T-helper 2 cell treated with Interferon-gamma antibody and Interleukin-4, amounts not matched to agents 100 ng/mL and 5 ng/mL, for 36 hours (primary cell): Measurements from ENCODE around the gene PARD3. TPM values are rescaled to one million over a fixed set of nuclear protein-coding genes. Genes with fewer than 3 reads are reported as not detected.

ENCODE experiments used
- intact Hi-C: fragments of 100-400 bp; cut with micrococcal nuclease; formaldehyde crosslinking; loops from one replicate; pipeline ENCODE4 v1.15.1; 2023
- total RNA-seq: library from RNA; stranded (reverse); gene quantifications from 2 replicates; pipeline ENCODE4 v1.2.3, GENCODE V29; 2022

PARD3 gene
- total RNA-seq, 1 donor from 2014 or later: 0.64 TPM

DNA sequence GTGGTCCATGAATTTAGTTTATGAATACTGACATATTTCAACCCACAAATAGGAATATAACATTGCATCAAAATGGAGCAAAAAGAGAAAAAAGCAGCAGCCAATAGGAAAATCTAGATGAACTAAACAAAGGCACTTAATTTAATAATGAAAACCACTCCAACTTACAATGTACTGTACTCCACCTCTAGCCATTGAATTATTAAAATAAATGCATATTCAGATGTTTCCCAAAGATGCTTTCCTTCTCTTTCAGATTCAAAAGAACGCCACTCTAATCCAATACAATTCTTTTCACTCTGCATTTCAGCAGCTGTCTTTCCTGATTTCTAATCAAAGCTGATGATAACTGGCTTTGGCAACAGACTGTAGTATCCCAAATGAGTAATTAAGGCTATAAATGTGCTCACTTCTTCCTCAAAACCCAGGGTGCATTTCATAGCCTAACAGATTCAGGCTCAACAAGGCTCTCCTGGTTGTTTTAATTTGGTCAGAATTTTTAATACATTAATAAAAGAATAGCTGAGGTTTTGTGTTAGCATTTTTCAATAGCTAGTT is 577.1 kb downstream of the PARD3 start:
- intact Hi-C loops: no loop called here

DNA sequence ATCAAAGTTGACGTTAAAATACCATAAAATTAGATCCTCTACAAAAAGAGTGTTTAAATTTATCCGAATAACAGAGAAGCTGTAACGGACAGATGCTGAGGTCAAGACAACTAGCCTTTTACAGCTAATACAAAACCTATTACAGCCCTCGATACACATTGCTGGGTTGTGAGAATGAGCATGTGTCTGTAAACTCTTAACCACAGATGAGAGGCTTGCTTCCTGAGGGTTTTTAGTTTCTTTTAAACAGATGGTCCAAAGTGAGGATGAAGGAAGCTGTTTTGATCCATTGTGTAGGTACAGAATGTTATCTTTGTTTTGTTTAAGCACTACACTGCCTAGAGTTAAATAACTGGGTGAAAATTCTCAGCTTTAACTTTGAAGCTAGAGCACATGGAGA is 578.2 kb downstream of the PARD3 start:
- intact Hi-C loops: no loop called here

- intact Hi-C loops: no loop called here
These were observed 579.8 kb downstream of the PARD3 start for GRCh38 chr10:34235164-34235832.

DNA sequence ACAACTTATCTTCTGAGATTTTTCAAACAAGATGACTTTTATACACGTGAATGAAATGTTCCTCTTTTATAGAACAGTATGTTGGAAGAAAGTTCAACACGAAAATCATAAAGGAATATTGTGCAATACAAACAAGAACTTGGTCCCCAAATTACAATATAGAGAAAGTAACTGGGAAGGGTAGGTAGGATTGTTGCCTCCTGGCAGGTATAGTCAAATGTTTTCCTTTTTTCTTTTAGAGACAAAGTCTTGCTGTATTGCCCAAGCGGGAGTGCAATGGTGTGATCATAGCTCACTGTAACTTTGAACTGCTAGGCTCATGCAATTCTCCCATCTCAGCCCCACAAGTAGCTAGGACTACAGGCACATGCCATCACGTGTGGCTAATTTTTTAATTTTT is 582.6 kb downstream of the PARD3 start:
- intact Hi-C loops: no loop called here

- intact Hi-C loops: no loop called here
These were observed 583.5 kb downstream of the PARD3 start for GRCh38 chr10:34231441-34232180.

- intact Hi-C loops: no loop called here
These were observed 585.2 kb downstream of the PARD3 start for GRCh38 chr10:34229917-34230316.

GRCh38 chr10:34228066-34228465 is 587.0 kb downstream of the PARD3 start:
- intact Hi-C loops: no loop called here

DNA sequence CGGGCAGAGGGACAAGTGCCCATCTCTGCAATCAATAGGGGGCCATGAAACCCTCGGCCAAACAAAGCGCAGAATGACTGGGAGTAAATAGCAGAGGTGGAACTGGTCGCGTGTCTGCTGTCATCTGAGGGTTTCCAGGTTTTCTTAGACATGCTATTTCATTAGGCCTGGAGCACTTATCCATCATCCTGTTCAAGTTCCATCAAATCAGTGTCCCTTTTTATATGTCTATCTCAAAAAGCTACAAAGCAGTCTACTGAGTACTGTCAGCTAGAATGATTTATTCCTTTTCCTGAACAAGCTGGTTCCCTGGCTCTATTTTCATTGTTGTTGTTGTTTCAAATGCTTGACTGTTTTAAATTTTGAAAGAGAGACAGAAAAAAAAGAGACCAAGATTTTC is 590.5 kb downstream of the PARD3 start:
- intact Hi-C loops: no loop called here

DNA sequence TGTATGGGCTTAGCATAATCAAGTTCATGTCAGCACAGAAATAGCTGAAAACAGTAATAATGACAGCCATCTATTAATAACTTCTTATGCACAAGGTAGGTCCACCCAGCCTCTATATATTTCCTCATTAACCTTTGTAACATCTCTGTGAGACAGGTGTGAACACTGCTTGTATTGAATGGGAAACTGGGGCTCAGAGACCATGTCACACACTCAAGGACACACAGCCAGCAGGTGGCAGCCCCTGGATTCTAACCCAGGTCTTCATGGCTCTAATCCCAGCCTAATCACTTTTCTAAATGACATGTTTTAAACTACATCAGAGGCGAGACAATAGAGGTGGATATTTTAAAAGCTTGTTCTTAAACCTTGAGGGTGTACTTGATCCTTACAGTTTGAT is 591.4 kb downstream of the PARD3 start:
- intact Hi-C loops: no loop called here

DNA sequence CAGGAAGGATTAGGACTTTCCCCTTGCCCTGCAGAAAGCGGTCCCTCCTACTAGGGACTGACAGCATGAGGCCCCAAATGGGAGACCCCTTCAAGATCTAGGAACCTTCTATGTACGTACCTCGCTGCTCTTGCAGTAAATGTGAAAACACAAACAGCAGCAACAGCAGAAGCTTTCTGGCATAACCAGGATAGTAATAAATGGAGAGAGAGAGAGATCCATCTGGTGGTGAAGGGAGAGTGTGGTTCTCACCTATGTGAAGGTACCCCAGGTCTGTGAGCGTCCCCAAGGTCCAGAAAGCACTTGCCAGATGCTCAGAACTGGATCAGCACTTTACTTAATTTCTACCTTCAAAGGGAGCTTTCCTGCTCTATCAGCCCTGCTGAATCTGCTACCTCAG is 592.7 kb downstream of the PARD3 start:
- intact Hi-C loops: no loop called here

GRCh38 chr10:34219753-34220548 is 595.1 kb downstream of the PARD3 start:
- intact Hi-C loops: no loop called here

DNA sequence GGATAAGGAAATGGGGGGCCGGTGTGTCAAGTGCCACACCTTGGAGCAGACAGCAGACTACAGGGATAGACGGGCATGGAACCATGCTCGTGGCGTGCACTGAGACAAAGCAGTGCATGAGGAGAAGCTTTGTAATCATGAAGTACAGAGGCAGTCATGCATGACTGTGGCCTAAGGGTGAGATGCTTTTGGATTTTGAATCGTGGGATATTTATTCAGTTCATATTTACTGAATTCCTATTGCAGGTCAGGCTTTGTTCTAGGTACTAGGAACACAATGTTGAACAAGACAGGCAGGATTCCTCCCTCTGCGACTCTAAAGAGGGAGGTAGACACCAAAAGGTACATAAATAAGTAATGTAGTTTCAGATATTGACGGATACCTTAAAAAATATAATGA is 597.6 kb downstream of the PARD3 start:
- intact Hi-C loops: no loop called here

DNA sequence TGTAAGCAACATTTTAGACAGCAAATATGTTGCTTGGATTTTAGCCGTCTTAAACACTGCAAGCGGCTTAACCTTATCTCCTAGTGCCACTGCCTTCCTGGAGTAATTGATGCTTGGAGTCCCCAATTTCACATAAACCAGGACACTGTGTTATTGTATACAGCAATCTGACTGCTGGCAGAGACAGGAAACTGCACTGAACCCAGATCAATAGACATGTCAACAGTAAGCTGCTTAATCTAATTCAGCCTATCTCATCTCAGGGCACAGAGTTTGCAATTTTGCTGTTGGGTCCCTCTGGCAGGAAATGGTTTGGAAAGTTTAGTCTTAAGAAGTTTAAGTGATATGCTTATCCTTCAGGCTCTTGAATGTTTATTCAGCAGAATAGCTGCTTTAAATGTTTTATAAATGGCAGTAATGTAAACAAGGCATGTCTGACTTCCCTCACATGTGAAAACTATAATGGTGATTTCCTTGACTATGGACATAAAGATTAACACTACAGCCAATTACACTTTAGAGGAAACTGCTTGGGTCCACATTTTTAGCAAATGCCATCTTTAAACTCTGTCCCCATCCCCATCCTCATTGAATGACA is 598.6 kb downstream of the PARD3 start:
- intact Hi-C loops: no loop called here

- intact Hi-C loops: no loop called here
These were observed 601.3 kb downstream of the PARD3 start for GRCh38 chr10:34213805-34214197.

DNA sequence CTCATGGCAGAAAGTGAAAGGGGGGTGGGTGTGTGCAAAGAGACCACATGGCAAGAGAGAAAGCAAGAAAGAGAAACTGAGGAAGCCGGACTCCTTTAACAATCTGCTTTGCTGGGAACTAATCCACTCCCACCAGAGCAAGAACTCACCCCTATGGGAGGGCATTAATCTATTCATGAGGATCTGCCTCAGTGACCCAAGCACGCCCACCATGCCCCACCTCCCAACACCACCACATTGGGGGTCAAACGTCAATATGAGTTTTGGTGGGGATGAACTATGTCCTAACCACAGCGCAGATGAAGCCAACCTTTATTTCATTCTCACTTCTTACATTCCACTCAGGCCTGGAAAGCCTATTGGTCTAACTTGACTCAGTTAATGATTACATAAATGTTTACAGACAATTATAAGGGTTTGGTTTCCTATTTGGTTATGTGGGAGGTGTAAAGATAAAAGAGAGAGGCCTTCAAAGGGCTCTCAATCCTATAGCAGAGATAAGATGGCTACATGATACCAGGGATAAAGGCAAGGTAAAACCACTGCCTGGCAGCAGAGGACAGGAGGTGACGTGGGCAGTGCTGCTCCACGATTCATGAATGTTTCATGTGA is 601.8 kb downstream of the PARD3 start:
- intact Hi-C loops: no loop called here

DNA sequence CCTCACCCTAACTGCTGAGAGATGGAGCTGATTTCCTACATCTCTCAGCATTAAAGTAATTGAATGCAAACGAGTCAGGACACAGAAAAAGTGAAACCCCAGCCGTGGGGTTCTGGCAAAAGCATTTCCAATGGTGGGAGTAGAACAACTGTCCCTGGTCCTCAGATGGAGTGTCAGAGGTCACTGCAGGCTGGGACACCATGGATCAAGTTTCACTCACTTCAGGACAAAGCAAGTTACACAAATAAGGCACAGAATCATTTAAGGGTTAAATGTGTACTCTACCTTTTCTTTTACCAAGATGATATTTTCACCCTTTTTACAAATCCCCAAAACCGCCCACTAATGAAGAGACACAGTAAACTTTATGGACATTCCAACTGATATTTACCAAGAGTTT is 607.8 kb downstream of the PARD3 start:
- intact Hi-C loops: no loop called here

DNA sequence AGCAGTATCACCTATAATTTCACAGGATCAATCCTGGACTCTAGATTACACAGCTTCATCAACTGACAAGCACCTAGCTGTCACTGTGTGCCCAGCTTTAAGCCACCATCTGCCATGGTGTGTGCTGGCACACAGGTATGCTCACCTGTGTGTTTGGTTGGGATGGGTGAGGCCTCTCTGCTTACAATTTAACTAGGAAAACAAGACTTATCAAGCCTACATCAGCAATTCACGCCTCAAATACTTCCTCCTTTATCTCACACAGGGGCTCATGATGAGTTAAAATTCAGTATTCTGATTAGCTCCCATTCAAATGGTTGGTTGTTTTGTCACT is 608.2 kb downstream of the PARD3 start:
- intact Hi-C loops: no loop called here

DNA sequence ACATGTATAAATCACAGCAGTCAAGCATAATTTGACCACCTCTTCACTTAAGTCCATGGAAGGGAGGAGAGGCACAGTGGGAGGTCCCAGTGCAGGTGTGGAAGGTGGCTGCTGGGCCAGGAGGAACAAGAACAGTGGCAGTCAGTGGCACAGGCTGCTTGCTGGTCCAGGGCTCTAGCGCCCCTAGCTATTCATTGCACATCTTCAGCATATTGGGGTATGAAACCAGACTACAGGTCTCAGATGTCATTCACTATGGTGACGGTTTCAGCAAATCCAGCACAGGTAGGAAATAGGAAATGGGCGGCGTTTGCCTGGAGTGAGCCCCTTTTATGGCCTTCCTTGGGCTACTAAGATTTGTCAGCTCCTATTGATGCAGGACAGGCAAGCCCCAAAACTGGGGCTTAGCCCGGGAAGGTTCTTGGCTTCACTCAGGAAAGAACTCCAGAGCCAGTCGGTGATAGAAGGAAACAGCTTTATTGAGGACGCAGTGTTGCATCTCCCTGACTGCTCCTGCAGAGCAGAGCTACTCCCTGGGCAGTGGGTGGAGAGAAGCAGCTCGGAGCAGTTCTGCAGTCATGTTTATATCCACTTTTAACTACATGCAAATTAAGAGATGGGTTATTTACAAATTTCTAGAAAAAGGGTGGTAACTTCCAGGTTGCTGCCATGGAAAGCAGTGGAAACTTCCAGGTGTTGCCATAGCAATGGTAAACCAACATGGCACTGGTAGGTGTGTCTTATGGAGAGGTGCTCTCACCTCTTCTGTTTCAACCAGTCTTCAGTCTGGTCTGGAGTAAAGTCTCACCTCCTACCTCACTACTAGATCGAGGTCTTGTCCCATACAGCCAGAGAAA is 608.8 kb downstream of the PARD3 start:
- intact Hi-C loops: no loop called here

- intact Hi-C loops: no loop called here
These were observed 609.6 kb downstream of the PARD3 start for GRCh38 chr10:34205452-34205851.

DNA sequence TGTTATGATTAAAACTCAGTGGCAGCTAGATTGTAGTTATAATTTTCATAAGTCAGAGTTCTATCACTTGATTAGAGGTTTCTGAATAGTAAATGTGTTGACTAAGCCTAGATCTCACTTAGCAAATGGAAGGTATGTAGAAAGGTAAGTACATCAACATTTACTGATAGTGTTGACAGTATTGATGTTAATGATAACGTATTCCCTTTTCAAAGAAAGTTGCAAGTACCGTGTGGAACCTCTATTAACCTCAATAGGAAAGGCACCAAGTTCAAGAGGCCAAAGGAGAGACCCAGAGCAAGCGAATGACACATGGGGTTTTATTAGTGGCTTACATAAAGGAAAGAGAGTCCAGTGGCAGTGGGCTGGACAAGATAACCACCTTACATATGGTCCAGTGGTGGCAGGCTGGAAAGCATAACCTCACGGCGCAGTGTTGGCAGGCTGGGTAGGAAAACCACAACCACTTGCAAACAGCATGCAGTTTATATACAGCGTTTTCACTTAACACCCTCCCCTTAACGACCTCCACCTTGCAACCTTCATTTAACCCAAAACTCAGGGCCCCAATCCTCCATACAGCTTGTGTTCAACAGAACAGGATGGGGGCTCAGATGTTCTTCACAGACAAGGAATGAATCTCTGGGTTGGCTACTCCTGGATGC is 611.0 kb downstream of the PARD3 start:
- intact Hi-C loops: no loop called here
